Calu3 (cell line): ENCODE data around the gene RB1. TPM values are rescaled to one million over a fixed set of nuclear protein-coding genes. Genes with fewer than 3 reads are reported as not detected.
"Not testable (repeated sequence)": the region's sequence is repeated elsewhere in the genome, so short reads cannot be mapped to it uniquely, and the experiment has no call there.

ENCODE experiments used
- BruUV-seq: library from RNA; stranded (reverse); fragments of 400-500 nt; replicated peaks from 2 replicates; lab custom pipeline; 2021; lab: Mats Ljungman, UMichigan
- CTCF ChIA-PET: fragments of 300-600 bp; sonication (Branson Sonifier 250); formaldehyde crosslinking; loops from one replicate; lab custom pipeline; 2022; ENCODE audit warnings: antibody characterized with exemption; lab: Charles Lee
- DNase-seq: peaks from one replicate; pipeline ENCODE4 v3.0.0; 2022
- H3K27ac Mint-ChIP-seq: one replicate; pipeline ENCODE4 v1.8.0; 2022; ENCODE audit warnings: mixed read lengths; ENCODE audit not compliant: unreplicated experiment
- H3K27me3 Mint-ChIP-seq: one replicate; pipeline ENCODE4 v1.8.0; 2022; ENCODE audit warnings: mixed read lengths; ENCODE audit not compliant: unreplicated experiment
- H3K36me3 Mint-ChIP-seq: one replicate; pipeline ENCODE4 v1.8.0; 2022; ENCODE audit warnings: mild to moderate bottlenecking, moderate library complexity, mixed read lengths; ENCODE audit not compliant: insufficient read depth, unreplicated experiment
- H3K4me1 Mint-ChIP-seq: one replicate; pipeline ENCODE4 v1.8.0; 2022; ENCODE audit warnings: mild to moderate bottlenecking, low read depth, mixed read lengths; ENCODE audit not compliant: unreplicated experiment
- H3K4me3 Mint-ChIP-seq: one replicate; pipeline ENCODE4 v1.8.0; 2022; ENCODE audit warnings: mild to moderate bottlenecking, low read depth, moderate library complexity, mixed read lengths; ENCODE audit not compliant: unreplicated experiment
- H3K9me3 Mint-ChIP-seq: one replicate; pipeline ENCODE4 v1.8.0; 2022; ENCODE audit warnings: low read depth, mixed read lengths; ENCODE audit not compliant: unreplicated experiment
- intact Hi-C: fragments of 100-400 bp; cut with micrococcal nuclease; formaldehyde crosslinking; loops from one replicate; pipeline ENCODE4 v1.10.0; 2022; ENCODE audit not compliant: unreplicated experiment
- total RNA-seq: library from RNA; stranded (reverse); gene quantifications from 2 replicates; pipeline ENCODE4 v1.2.3, GENCODE V29; 2022
- TF ChIP-seq, protein P1 (sequence below): fragments of 200-600 bp; IDR thresholded peaks from one replicate; pipeline ENCODE4 v1.8.0; 2022; ENCODE audit warnings: antibody characterized with exemption; ENCODE audit not compliant: unreplicated experiment

RB1 gene
- total RNA-seq, 1 experiment from 2014 or later = 38.8 TPM

DNA sequence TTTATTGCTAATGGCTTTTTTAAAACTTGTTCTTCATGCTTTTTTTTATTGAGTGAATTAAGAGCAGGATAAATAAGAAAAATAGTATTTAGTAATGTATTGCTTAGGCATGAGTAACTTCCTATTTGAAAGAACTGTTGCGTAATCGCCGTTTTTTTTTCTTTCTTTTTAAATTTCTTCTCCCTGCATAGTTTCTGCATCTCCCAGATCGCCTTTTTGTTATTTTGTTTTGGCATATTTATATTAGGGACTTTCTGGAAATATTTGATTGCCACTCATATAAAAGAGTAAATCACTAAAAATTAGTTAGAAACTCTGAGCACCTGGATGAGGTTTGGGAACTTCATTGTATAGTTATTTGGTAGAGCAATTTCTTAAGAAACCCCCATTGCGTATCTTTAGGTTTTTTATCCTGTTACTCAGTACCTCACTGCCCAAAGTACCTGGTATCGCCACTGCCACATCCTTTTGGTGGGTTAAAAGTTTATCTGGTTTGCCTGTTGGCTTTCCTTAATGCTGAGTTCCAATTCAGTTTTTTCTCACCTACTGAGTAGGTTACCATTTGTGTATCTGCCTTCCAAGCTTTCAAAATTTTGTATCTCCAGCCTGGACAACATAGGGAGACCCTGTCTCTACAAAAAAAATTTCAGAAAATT lies 145.5 kb downstream of the RB1 start:
- intact Hi-C loops = loop anchor here (5.0 kb wide), 1 partner anchor 37 kb away; the partner anchor contains the start of gene LPAR6
- no TSS peak for BruUV-seq
- Mint-ChIP-seq H3K27me3 (no peaks in the 10 kb centered on the region), H3K36me3 (no peaks in the 10 kb centered on the region), H3K27ac (no peak overlapping the region), H3K9me3 (peaks cover 4% of the 10 kb centered on the region), H3K4me3 (no peak overlapping the region), H3K4me1 (peaks cover 10% of the 10 kb centered on the region)
- CTCF ChIA-PET = no interaction called here
- no peak for DNase-seq
- TF ChIP-seq, protein P1, sequence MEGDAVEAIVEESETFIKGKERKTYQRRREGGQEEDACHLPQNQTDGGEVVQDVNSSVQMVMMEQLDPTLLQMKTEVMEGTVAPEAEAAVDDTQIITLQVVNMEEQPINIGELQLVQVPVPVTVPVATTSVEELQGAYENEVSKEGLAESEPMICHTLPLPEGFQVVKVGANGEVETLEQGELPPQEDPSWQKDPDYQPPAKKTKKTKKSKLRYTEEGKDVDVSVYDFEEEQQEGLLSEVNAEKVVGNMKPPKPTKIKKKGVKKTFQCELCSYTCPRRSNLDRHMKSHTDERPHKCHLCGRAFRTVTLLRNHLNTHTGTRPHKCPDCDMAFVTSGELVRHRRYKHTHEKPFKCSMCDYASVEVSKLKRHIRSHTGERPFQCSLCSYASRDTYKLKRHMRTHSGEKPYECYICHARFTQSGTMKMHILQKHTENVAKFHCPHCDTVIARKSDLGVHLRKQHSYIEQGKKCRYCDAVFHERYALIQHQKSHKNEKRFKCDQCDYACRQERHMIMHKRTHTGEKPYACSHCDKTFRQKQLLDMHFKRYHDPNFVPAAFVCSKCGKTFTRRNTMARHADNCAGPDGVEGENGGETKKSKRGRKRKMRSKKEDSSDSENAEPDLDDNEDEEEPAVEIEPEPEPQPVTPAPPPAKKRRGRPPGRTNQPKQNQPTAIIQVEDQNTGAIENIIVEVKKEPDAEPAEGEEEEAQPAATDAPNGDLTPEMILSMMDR = no peak

DNA sequence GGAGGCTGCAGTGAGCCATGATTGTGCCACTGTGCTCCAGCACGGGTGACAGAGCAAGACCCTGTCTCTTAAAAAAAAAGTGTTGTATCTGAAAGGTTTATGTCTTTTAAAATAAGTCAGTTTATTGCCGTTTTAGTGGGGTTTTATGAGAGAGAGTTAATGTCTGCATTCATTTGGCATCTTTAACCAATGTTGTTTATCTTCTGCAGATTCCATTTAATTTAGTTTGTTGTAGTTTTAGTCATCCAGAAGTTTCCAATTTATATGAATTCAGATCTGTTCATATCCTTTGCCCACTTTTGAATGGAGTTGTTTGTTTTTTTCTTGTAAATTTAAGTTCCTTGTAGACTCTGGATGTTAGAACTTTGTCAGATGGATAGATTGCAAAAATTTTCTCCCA lies 146.1 kb downstream of the RB1 start:
- intact Hi-C loops = loop anchor here (5.0 kb wide), 1 partner anchor 37 kb away; the partner anchor contains the start of gene LPAR6
- Mint-ChIP-seq H3K27ac (no peak overlapping the region), H3K27me3 (no peaks in the 10 kb centered on the region), H3K36me3 (no peaks in the 10 kb centered on the region), H3K4me1 (peaks cover 10% of the 10 kb centered on the region), H3K4me3 (no peak overlapping the region), H3K9me3 (peaks cover 4% of the 10 kb centered on the region)
- no TSS peak for BruUV-seq
- DNase-seq = no peak
- CTCF ChIA-PET = no interaction called here
- TF ChIP-seq, protein P1 = no peak

DNA sequence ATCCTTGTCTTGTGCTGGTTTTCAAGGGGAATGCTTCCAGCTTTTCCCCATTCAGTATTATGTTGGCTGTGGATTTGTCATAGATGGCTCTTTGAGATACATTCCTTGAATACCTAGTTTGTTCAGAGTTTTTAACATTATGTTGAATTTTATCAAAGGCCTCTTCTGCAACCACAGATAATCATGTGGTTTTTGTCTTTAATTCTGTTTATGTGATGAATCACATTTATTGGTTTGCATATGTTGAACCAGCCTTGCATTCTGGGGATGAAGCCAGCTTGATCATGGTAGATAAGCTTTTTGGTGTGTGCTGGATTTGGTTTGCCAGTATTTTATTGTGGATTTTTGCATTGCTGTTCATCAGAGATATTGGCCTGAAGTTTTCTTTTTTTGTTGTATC lies 147.6 kb downstream of the RB1 start:
- H3K27me3 Mint-ChIP-seq, H3K4me1 Mint-ChIP-seq, CTCF ChIA-PET, intact Hi-C loops, H3K9me3 Mint-ChIP-seq, H3K36me3 Mint-ChIP-seq, DNase-seq, BruUV-seq, H3K4me3 Mint-ChIP-seq, H3K27ac Mint-ChIP-seq: not testable (repeated sequence)

DNA sequence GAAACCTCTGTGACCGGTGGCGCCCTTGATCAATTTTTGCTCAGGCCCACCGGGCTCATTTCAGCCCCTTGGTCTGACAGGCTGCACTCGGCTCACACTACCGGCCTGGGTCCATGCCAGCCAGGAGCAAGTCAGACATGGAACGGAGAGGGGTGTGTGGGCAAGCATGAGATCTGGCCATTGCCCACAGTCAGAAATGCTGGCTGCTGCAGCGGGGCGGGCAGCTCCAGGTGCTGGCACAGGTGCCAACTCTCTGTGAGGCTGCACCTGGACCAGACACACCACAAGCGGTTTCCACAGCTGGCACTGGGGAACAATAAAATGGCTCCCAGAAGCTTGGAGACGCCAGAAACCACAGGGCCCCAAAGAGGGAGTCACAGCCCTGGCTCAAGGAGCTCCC lies 153.0 kb downstream of the RB1 start:
- no peaks in the 10 kb centered on the region for H3K9me3 Mint-ChIP-seq
- H3K27me3 Mint-ChIP-seq = no peaks in the 10 kb centered on the region
- CTCF ChIA-PET = no interaction called here
- TF ChIP-seq, protein P1 = no peak
- no peak overlapping the region for H3K27ac Mint-ChIP-seq
- no peak for DNase-seq
- no peaks in the 10 kb centered on the region for H3K4me1 Mint-ChIP-seq
- BruUV-seq = no TSS peak
- no peaks in the 10 kb centered on the region for H3K36me3 Mint-ChIP-seq
- no peak overlapping the region for H3K4me3 Mint-ChIP-seq
- intact Hi-C loops = no loop called here

DNA sequence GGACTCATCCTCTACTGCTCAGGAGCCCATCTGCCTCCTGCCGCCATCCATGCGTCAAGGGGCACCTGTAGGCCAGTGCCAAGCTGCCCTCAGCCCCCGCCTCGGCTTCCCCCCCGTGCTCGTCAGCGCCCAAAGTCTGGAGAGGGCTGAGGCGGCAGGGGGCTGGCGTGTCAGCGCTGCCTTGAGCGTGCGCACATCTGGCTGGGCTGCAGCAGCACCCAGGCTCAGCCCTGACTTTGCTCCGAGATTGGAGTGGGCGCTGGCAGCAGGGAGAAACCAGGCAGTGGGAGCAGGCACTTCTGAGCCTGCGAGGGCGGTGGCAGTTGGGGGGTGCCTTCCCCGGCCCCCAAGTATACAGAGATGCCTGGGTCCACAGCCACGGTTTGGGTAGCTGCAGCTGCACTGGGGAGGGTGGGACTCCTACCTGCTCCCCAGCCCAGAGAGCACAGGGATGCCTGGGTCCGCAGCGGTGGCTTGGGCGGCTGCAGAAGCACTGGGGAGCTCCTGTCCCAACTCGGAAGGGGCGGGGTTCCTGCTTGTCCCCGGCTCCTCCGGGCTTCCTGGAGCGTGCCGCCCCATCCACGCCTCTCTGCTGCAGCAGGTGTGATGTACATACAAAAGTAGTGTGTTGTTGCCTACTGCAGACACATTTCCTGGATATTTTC lies 154.2 kb downstream of the RB1 start:
- Mint-ChIP-seq H3K27me3 (no peaks in the 10 kb centered on the region), H3K27ac (no peak overlapping the region), H3K9me3 (no peaks in the 10 kb centered on the region), H3K36me3 (peaks cover 5% of the 10 kb centered on the region), H3K4me1 (no peaks in the 10 kb centered on the region), H3K4me3 (no peak overlapping the region)
- CTCF ChIA-PET = no interaction called here
- DNase-seq = no peak
- TF ChIP-seq, protein P1 = no peak
- no TSS peak for BruUV-seq
- intact Hi-C loops = no loop called here
